HepG2 (cell line): Measurements from ENCODE around the gene COQ9. TPM values are rescaled to one million over a fixed set of nuclear protein-coding genes. Genes with fewer than 3 reads are reported as not detected.

Source experiments
- ATAC-seq: fragments of 200-7000 bp; cut with Tn5 transposase; 3 replicates; pipeline ENCODE4 v1.9.1; 2020; ENCODE audit warnings: mild to moderate bottlenecking, moderate library complexity
- BruUV-seq: library from RNA; stranded (reverse); fragments of 400-500 nt; replicated peaks from 2 replicates; lab custom pipeline; 2021; lab: Mats Ljungman, UMichigan
- CTCF ChIA-PET: fragments of 300-600 bp; formaldehyde crosslinking; extraction: SDS; loops from one replicate; lab custom pipeline; 2021; ENCODE audit warnings: low total read pairs, inconsistent platforms, low intra/inter-chr PET ratio; lab: Yijun Ruan, JAX
- POLR2A ChIA-PET: fragments of 350-600 bp; sonication (Branson Sonifier 250); formaldehyde crosslinking; loops from one replicate; lab custom pipeline; 2020; ENCODE audit warnings: antibody characterized with exemption, inconsistent platforms; lab: Yijun Ruan, JAX
- DNase-seq: peaks from one replicate; pipeline ENCODE4 v3.0.0-alpha.2; 2015; ENCODE audit warnings: low spot score
- FAIRE-seq: peaks from 3 replicates; lab custom pipeline; 2011; peaks lifted over from hg19 to GRCh38; lab: Jason Lieb, UNC
- H2AFZ ChIP-seq: one replicate; pipeline ENCODE4 v1.6.1; 2011; ENCODE audit warnings: low read length, inconsistent platforms
- H3K27ac ChIP-seq: fragments of 300-600 bp; 3 replicates; pipeline ENCODE4 v1.8.0; 2011; ENCODE audit warnings: mixed run types, mild to moderate bottlenecking, mixed read lengths, low read length, inconsistent platforms; ENCODE audit not compliant: insufficient read depth; ENCODE audit errors: extremely low read length
- H3K27me3 ChIP-seq, 2 experiments: fragments of 200-600 bp in 1 of 2; 2 replicates in 1 of 2; 3 replicates in 1 of 2; pipeline versions ENCODE4 v1.6.0 to v1.8.0; 2011; ENCODE audit warnings: low read length in 2 of 2, mild to moderate bottlenecking in 2 of 2, moderate library complexity in 2 of 2, inconsistent platforms in 1 of 2; ENCODE audit not compliant: insufficient read depth in 2 of 2, control insufficient read depth in 1 of 2
- H3K36me3 ChIP-seq, 2 experiments: fragments of 200-600 bp in 1 of 2; replicated peaks in 1 of 2; 2 replicates in 1 of 2; 3 replicates in 1 of 2; pipeline versions ENCODE4 v1.5.1 to v1.8.0; 2011; ENCODE audit warnings: low read length in 2 of 2, inconsistent platforms in 1 of 2; ENCODE audit not compliant: insufficient read depth in 2 of 2, control insufficient read depth in 1 of 2
- H3K4me1 ChIP-seq: 2 replicates; pipeline ENCODE4 v1.5.1; 2012; ENCODE audit warnings: low read length, inconsistent platforms; ENCODE audit not compliant: insufficient read depth
- H3K4me2 ChIP-seq: 2 replicates; pipeline ENCODE4 v1.6.0; 2011; ENCODE audit warnings: low read depth, low read length, inconsistent platforms
- H3K4me3 ChIP-seq, 3 experiments: fragments of 200-600 bp in 1 of 3; sonication (generic), shearing (Covaris generic) in 1 of 3; replicated peaks in 1 of 3; 2 replicates each; pipeline ENCODE4 v1.5.1; 2011 to 2016; ENCODE audit warnings: low read length in 3 of 3, inconsistent platforms in 2 of 3, low read depth in 2 of 3, mild to moderate bottlenecking in 2 of 3, control low read depth in 1 of 3, mixed read lengths in 1 of 3; ENCODE audit not compliant: insufficient read depth in 1 of 3
- H3K79me2 ChIP-seq: one replicate; pipeline ENCODE4 v1.6.1; 2011; ENCODE audit warnings: low read length, inconsistent platforms; ENCODE audit not compliant: insufficient read depth
- H3K9ac ChIP-seq: 2 replicates; pipeline ENCODE4 v1.6.0; 2011; ENCODE audit warnings: mild to moderate bottlenecking, low read depth, low read length, inconsistent platforms; ENCODE audit not compliant: insufficient read depth
- H3K9me3 ChIP-seq: 2 replicates; pipeline ENCODE4 v1.5.1; 2012; ENCODE audit warnings: mild to moderate bottlenecking, low read length
- H4K20me1 ChIP-seq: 2 replicates; pipeline ENCODE4 v1.6.0; 2011; ENCODE audit warnings: inconsistent platforms, mild to moderate bottlenecking, low read length, moderate library complexity; ENCODE audit not compliant: insufficient read depth
- ATF1 ChIP-seq: IDR thresholded peaks from 2 replicates; pipeline ENCODE4 v1.6.1; 2016; ENCODE audit warnings: mild to moderate bottlenecking, control low read depth
- ELF1 ChIP-seq: sonication (generic); formaldehyde crosslinking; IDR thresholded peaks from 2 replicates; pipeline ENCODE4 v1.4.0; 2020; ENCODE audit warnings: missing genetic modification reagents
- GATAD2A ChIP-seq: IDR thresholded peaks from 2 replicates; pipeline ENCODE4 v1.6.1; 2016
- MTA1 ChIP-seq: sonication (generic); formaldehyde crosslinking; IDR thresholded peaks from 2 replicates; pipeline ENCODE4 v1.4.0; 2020; ENCODE audit warnings: missing genetic modification reagents, mild to moderate bottlenecking, borderline replicate concordance
- RFX1 ChIP-seq: fragments of 450-650 bp; IDR thresholded peaks from 2 replicates; pipeline ENCODE4 v1.6.1; 2017
- TCF7 ChIP-seq: sonication (generic); IDR thresholded peaks from 2 replicates; pipeline ENCODE4 v1.6.1; 2016; ENCODE audit warnings: antibody characterized with exemption, low read depth
- YY1 ChIP-seq: IDR thresholded peaks from 2 replicates; pipeline ENCODE4 v1.6.1; 2011; ENCODE audit warnings: low read length, low read depth, moderate library complexity, mild to moderate bottlenecking; ENCODE audit not compliant: insufficient read depth, insufficient replicate concordance
- ZKSCAN1 ChIP-seq: fragments of 150-350 bp; IDR thresholded peaks from 2 replicates; pipeline ENCODE4 v1.6.1; 2014; ENCODE audit warnings: low read length
- ZMYM3 ChIP-seq: sonication (generic); formaldehyde crosslinking; IDR thresholded peaks from 2 replicates; pipeline ENCODE4 v1.5.1; 2020; ENCODE audit warnings: mild to moderate bottlenecking, missing genetic modification reagents
- ZNF451 ChIP-seq: sonication (generic); formaldehyde crosslinking; IDR thresholded peaks from 2 replicates; pipeline ENCODE4 v1.5.0; 2020; ENCODE audit warnings: mild to moderate bottlenecking, missing genetic modification reagents
- WGBS: methylation state at CpG from one replicate; pipeline ENCODE4 v1.1.6; 2017; ENCODE audit warnings: low lambda C conversion rate; 5-methylcytosine and 5-hydroxymethylcytosine counted together
- in situ Hi-C: cut with HindIII; loops from 2 replicates; pipeline ENCODE4 v1.10.0; 2017; ENCODE audit warnings: low pct_unique_long_range_greater_than_20kb; ENCODE audit not compliant: extremely low pct_ligation_motif_present
- intact Hi-C: fragments of 100-400 bp; cut with micrococcal nuclease; formaldehyde crosslinking; loops from one replicate; pipeline ENCODE4 v1.10.0; 2022; ENCODE audit not compliant: unreplicated experiment
- polyA plus RNA-seq, 8 experiments: library from polyadenylated mRNA; depleted of rRNA in 3 of 8; stranded (reverse) in 7 of 8; unstranded in 1 of 8; fragments of >200 nt; fragmentation: Illumina TruSeq in 4 of 8; extraction: Trizol in 4 of 8; gene quantifications; 2 replicates each; pipeline versions ENCODE4 v1.2.1 to v1.2.3, GENCODE V29; 2011 to 2016; ENCODE audit warnings: low read depth in 4 of 8, missing spikeins in 1 of 8, mixed read lengths in 1 of 8; ENCODE audit not compliant: insufficient read depth in 1 of 8
- total RNA-seq, 5 experiments: library from RNA; depleted of rRNA; stranded (reverse); fragments of >200 nt; fragmentation: Illumina TruSeq; extraction: Trizol; gene quantifications; 2 replicates each; pipeline ENCODE4 v1.2.3, GENCODE V29; 2016; ENCODE audit warnings: low read depth in 1 of 5
- TF ChIP-seq, protein P1 (sequence below): sonication (generic); formaldehyde crosslinking; IDR thresholded peaks from 2 replicates; pipeline ENCODE4 v1.8.0; 2023; ENCODE audit warnings: mild to moderate bottlenecking, missing genetic modification reagents
- TF ChIP-seq, protein P2 (sequence below): sonication (generic); formaldehyde crosslinking; IDR thresholded peaks from 2 replicates; pipeline ENCODE4 v1.4.0; 2020; ENCODE audit warnings: missing genetic modification reagents, mild to moderate bottlenecking, borderline replicate concordance
- TF ChIP-seq, protein P3 (sequence below): sonication (generic); formaldehyde crosslinking; IDR thresholded peaks from 2 replicates; pipeline ENCODE4; 2020; ENCODE audit warnings: missing genetic modification reagents, mild to moderate bottlenecking, borderline replicate concordance
- TF ChIP-seq, protein P4 (sequence below): sonication (generic); formaldehyde crosslinking; IDR thresholded peaks from 2 replicates; pipeline ENCODE4 v1.5.1; 2020; ENCODE audit warnings: mild to moderate bottlenecking, missing genetic modification reagents, moderate library complexity
- TF ChIP-seq, protein P5 (sequence below): sonication (generic); formaldehyde crosslinking; IDR thresholded peaks from 2 replicates; pipeline ENCODE4 v1.4.0; 2020; ENCODE audit warnings: mild to moderate bottlenecking, low read depth, missing genetic modification reagents

Gene COQ9
- total and polyA plus RNA-seq, 2 of the 13 experiments (the other 11 are each of a cell fraction or from before 2014, with no cell fraction given), result 57.5 to 108 TPM

DNA sequence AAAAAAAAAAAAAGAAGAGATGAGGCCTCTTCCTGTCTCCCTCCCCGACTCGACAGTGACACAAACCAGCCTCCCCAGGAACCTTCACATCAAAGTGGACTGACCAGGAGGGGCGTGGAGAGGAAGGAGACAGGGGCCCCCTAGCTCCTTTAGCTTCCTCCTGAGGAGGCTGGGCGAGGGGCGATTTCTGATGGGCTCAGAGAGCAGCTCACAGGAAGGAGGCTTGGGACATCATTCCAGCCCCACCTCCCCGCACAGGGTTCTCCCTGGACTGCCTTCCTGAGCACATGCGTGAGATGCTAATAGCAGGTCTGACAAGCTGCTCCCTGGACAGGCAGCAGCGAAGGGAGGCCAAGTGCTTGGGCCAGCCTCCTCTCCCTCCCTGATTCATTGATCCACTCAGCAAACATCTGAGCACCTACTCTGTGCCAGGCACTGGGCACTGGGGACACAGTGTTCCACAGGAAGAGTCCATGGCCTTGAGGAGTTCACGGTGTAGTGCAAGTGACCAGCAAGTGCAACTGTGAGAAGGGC, 53.4 kb downstream of the COQ9 start:
- Histone ChIP-seq H3K27me3 (peaks cover 5 to 54% of the 10 kb centered on the region in 2 experiments; a peak in 4 of 5 replicates), H3K79me2 (no peaks in the 10 kb centered on the region), H3K27ac (no peak overlapping the region), H3K4me2 (peak overlapping the region; percentile 52), H3K36me3 (no peaks in the 10 kb centered on the region), H2AFZ (no peak overlapping the region), H3K4me1 (peaks cover 36% of the 10 kb centered on the region), H3K4me3 (peak overlapping the region in 1 of 3 experiments; percentile 47; a peak in 1 of 6 replicates), H4K20me1 (no peaks in the 10 kb centered on the region), H3K9me3 (no peaks in the 10 kb centered on the region), H3K9ac (no peak overlapping the region)
- 0% methylated on average over 8 of the region's 9 CpGs for WGBS
- ATAC-seq (peak; percentile 69), DNase-seq (no peak), FAIRE-seq (no peak)
- ChIA-PET CTCF (no interaction called here), POLR2A (interaction anchor here (0.9 to 2.9 kb wide), 8 partner anchors 10 to 53 kb away, joined by 3 to 8 read pairs (median 5); partner anchors contain the start of genes CIAPIN1, COQ9 and POLR2C)
- intact Hi-C loops (no loop called here), in situ Hi-C loops (no loop called here)
- no TSS peak for BruUV-seq
- peak; percentile 38; the same call in 1 of the 2 replicates for TF ChIP-seq GATAD2A (CRISPR knock-in tag)
- TF ChIP-seq RFX1, result no peak
- 0 out of 2 replicates have a peak, but pooled peaks have one; percentile 14 for TF ChIP-seq ZMYM3 (CRISPR knock-in tag)
- TF ChIP-seq ELF1 (CRISPR knock-in tag), result no peak
- no peak for TF ChIP-seq MTA1 (CRISPR knock-in tag)
- TF ChIP-seq, protein P1, sequence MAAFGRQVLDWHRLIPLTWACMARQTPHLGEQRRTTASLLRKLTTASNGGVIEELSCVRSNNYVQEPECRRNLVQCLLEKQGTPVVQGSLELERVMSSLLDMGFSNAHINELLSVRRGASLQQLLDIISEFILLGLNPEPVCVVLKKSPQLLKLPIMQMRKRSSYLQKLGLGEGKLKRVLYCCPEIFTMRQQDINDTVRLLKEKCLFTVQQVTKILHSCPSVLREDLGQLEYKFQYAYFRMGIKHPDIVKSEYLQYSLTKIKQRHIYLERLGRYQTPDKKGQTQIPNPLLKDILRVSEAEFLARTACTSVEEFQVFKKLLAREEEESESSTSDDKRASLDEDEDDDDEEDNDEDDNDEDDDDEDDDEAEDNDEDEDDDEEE (CRISPR knock-in tag), result no peak
- TF ChIP-seq, protein P2, sequence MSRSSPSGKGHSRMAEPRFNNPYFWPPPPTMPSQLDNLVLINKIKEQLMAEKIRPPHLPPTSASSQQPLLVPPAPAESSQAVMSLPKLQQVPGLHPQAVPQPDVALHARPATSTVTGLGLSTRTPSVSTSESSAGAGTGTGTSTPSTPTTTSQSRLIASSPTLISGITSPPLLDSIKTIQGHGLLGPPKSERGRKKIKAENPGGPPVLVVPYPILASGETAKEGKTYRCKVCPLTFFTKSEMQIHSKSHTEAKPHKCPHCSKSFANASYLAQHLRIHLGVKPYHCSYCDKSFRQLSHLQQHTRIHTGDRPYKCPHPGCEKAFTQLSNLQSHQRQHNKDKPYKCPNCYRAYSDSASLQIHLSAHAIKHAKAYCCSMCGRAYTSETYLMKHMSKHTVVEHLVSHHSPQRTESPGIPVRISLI (CRISPR knock-in tag), result peak; percentile 25; the same call in 1 of the 2 replicates
- TF ChIP-seq TCF7, result no peak; the same call in 1 of the 2 replicates
- no peak for TF ChIP-seq ATF1 (CRISPR knock-in tag)
- TF ChIP-seq ZNF451 (CRISPR knock-in tag), result no peak
- TF ChIP-seq, protein P3, sequence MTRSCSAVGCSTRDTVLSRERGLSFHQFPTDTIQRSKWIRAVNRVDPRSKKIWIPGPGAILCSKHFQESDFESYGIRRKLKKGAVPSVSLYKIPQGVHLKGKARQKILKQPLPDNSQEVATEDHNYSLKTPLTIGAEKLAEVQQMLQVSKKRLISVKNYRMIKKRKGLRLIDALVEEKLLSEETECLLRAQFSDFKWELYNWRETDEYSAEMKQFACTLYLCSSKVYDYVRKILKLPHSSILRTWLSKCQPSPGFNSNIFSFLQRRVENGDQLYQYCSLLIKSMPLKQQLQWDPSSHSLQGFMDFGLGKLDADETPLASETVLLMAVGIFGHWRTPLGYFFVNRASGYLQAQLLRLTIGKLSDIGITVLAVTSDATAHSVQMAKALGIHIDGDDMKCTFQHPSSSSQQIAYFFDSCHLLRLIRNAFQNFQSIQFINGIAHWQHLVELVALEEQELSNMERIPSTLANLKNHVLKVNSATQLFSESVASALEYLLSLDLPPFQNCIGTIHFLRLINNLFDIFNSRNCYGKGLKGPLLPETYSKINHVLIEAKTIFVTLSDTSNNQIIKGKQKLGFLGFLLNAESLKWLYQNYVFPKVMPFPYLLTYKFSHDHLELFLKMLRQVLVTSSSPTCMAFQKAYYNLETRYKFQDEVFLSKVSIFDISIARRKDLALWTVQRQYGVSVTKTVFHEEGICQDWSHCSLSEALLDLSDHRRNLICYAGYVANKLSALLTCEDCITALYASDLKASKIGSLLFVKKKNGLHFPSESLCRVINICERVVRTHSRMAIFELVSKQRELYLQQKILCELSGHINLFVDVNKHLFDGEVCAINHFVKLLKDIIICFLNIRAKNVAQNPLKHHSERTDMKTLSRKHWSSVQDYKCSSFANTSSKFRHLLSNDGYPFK, result 0 out of 2 replicates have a peak, but pooled peaks have one; percentile 29
- TF ChIP-seq, protein P4, sequence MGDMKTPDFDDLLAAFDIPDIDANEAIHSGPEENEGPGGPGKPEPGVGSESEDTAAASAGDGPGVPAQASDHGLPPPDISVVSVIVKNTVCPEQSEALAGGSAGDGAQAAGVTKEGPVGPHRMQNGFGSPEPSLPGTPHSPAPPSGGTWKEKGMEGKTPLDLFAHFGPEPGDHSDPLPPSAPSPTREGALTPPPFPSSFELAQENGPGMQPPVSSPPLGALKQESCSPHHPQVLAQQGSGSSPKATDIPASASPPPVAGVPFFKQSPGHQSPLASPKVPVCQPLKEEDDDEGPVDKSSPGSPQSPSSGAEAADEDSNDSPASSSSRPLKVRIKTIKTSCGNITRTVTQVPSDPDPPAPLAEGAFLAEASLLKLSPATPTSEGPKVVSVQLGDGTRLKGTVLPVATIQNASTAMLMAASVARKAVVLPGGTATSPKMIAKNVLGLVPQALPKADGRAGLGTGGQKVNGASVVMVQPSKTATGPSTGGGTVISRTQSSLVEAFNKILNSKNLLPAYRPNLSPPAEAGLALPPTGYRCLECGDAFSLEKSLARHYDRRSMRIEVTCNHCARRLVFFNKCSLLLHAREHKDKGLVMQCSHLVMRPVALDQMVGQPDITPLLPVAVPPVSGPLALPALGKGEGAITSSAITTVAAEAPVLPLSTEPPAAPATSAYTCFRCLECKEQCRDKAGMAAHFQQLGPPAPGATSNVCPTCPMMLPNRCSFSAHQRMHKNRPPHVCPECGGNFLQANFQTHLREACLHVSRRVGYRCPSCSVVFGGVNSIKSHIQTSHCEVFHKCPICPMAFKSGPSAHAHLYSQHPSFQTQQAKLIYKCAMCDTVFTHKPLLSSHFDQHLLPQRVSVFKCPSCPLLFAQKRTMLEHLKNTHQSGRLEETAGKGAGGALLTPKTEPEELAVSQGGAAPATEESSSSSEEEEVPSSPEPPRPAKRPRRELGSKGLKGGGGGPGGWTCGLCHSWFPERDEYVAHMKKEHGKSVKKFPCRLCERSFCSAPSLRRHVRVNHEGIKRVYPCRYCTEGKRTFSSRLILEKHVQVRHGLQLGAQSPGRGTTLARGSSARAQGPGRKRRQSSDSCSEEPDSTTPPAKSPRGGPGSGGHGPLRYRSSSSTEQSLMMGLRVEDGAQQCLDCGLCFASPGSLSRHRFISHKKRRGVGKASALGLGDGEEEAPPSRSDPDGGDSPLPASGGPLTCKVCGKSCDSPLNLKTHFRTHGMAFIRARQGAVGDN (CRISPR knock-in tag), result peak; percentile 46
- TF ChIP-seq, protein P5, sequence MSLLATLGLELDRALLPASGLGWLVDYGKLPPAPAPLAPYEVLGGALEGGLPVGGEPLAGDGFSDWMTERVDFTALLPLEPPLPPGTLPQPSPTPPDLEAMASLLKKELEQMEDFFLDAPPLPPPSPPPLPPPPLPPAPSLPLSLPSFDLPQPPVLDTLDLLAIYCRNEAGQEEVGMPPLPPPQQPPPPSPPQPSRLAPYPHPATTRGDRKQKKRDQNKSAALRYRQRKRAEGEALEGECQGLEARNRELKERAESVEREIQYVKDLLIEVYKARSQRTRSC (CRISPR knock-in tag), result no peak
- no peak for TF ChIP-seq YY1
- peak; percentile 79 for TF ChIP-seq ZKSCAN1
